ENCODE results near the gene EPHB2. TPM values are rescaled to one million over a fixed set of nuclear protein-coding genes. Genes with fewer than 3 reads are reported as not detected.

EPHB2 gene
- total and polyA plus RNA-seq, 2 donors (not counting 3 experiments of a cell fraction or from before 2014, with no cell fraction given): 50.8 to 69.1 TPM

GRCh38 chr1:22839806-22840205 is 129.2 kb downstream of the EPHB2 start:
- no peaks in the 10 kb centered on the region for H3K9me1 ChIP-seq (replicated peaks; ENCODE audit: control insufficient read depth, extremely low read depth, insufficient read depth, low read length)
- no peak overlapping the region for H3K27ac ChIP-seq (ENCODE audit: insufficient read depth, low read depth, low read length)
- no TSS peak for BruUV-seq (replicated peaks)
- ChIA-PET POLR2A (no interaction called here), CTCF (interaction anchor here (2.0 kb wide), 1 partner anchor 22 kb away, joined by 6 read pairs; no protein-coding TSS in a partner anchor)
- no peak overlapping the region for H2AFZ ChIP-seq (ENCODE audit: low read depth, low read length)
- FAIRE-seq: no peak
- H3K4me1 ChIP-seq (ENCODE audit: control insufficient read depth, extremely low read depth, insufficient read depth, low read length): no peaks in the 10 kb centered on the region
- H4K20me1 ChIP-seq (replicated peaks; ENCODE audit: control insufficient read depth, extremely low read depth, insufficient read depth, low read length): no peaks in the 10 kb centered on the region
- no peaks in the 10 kb centered on the region for H3K36me3 ChIP-seq (ENCODE audit: control insufficient read depth in 2 of 2, extremely low read depth in 1 of 2, insufficient read depth in 2 of 2, low read length in 2 of 2)
- intact Hi-C loops (cut with micrococcal nuclease): no loop called here
- no peaks in the 10 kb centered on the region for H3K9me3 ChIP-seq (replicated peaks; ENCODE audit: control insufficient read depth, insufficient read depth, low read length)
- no peaks in the 10 kb centered on the region for H3K79me2 ChIP-seq (ENCODE audit: control insufficient read depth, insufficient read depth, low read length)
- no peak overlapping the region for H3K4me3 ChIP-seq (replicated peaks in 1 of 3; ENCODE audit: insufficient read depth in 1 of 3, low read depth in 1 of 3, low read length in 3 of 3)
- no peak for DNase-seq (ENCODE audit: low read depth, low spot score)
- no peak overlapping the region for H3K4me2 ChIP-seq (ENCODE audit: insufficient read depth, low read length)
- TF ChIP-seq POLR2A (IDR thresholded peaks at IDR 0.05; ENCODE audit: low read depth, low read length) (no peak), GATA2 (IDR thresholded peaks at IDR 0.05; ENCODE audit: insufficient read depth, insufficient read length, low read depth, low read length) (no peak), FOS (IDR thresholded peaks at IDR 0.05; ENCODE audit: borderline replicate concordance, insufficient read depth, low read length) (no peak), CTCF (IDR thresholded peaks at IDR 0.05; ENCODE audit: extremely low read depth in 1 of 2, insufficient read depth in 1 of 2, low read depth in 1 of 2, low read length in 2 of 2) (no peak), JUN (IDR thresholded peaks at IDR 0.05; ENCODE audit: borderline replicate concordance, insufficient read depth, insufficient read length, low read depth) (no peak), POLR2AphosphoS5 (IDR thresholded peaks at IDR 0.05; ENCODE audit: insufficient read depth, low read depth, low read length) (no peak), MYC (IDR thresholded peaks at IDR 0.05; ENCODE audit: low read depth, low read length) (no peak), EZH2 (IDR thresholded peaks at IDR 0.05; ENCODE audit: borderline replicate concordance, low read depth, low read length, severe bottlenecking) (no peak), MAX (IDR thresholded peaks at IDR 0.05; ENCODE audit: insufficient read depth, insufficient read length) (no peak)
- H3K27me3 ChIP-seq (ENCODE audit: control insufficient read depth in 2 of 2, insufficient read depth in 2 of 2, low read length in 2 of 2): no peaks in the 10 kb centered on the region
- dilution Hi-C loops (cut with MboI; ENCODE audit: extremely low pct_ligation_motif_present, low sequenced_read_pairs): no loop called here
- H3K9ac ChIP-seq (replicated peaks; ENCODE audit: extremely low read depth, insufficient read depth, low read length): no peak overlapping the region
